Neutrophil (primary cell): Measurements from ENCODE around the gene NACC2.

Experiments
- H3K27ac ChIP-seq: fragments of 200-600 bp; sonication (generic); 2 replicates; pipeline ENCODE4 v1.5.1; 2016; ENCODE audit warnings: mild to moderate bottlenecking, moderate library complexity
- H3K27me3 ChIP-seq: fragments of 200-600 bp; sonication (generic); 2 replicates; pipeline ENCODE4 v1.6.0; 2016; ENCODE audit warnings: mild to moderate bottlenecking
- H3K36me3 ChIP-seq: fragments of 200-600 bp; sonication (generic); 2 replicates; pipeline ENCODE4 v1.5.1; 2017
- H3K4me1 ChIP-seq, 2 experiments: fragments of 200-600 bp in 1 of 2; sonication (generic) in 1 of 2; 1 replicate in 1 of 2; 2 replicates in 1 of 2; pipeline versions ENCODE4 v1.5.1 to v1.6.1; 2013 to 2016; ENCODE audit warnings: low read depth in 1 of 2, low read length in 1 of 2, mild to moderate bottlenecking in 1 of 2, moderate library complexity in 1 of 2; ENCODE audit not compliant: control insufficient read depth in 1 of 2, insufficient read depth in 1 of 2
- H3K4me3 ChIP-seq, 2 experiments: fragments of 200-600 bp in 1 of 2; sonication (generic) in 1 of 2; 1 replicate in 1 of 2; 2 replicates in 1 of 2; pipeline ENCODE4 v1.5.1; 2013 to 2016; ENCODE audit warnings: low read depth in 1 of 2, low read length in 1 of 2, mild to moderate bottlenecking in 1 of 2, moderate library complexity in 1 of 2
- H3K9me3 ChIP-seq: fragments of 200-600 bp; sonication (generic); 2 replicates; pipeline ENCODE4 v1.5.1; 2016
- TF ChIP-seq, protein P1 (sequence below): fragments of 200-600 bp; sonication (generic); IDR thresholded peaks from 2 replicates; pipeline ENCODE4 v1.5.1; 2016; ENCODE audit warnings: antibody characterized with exemption

The NACC2 gene

DNA sequence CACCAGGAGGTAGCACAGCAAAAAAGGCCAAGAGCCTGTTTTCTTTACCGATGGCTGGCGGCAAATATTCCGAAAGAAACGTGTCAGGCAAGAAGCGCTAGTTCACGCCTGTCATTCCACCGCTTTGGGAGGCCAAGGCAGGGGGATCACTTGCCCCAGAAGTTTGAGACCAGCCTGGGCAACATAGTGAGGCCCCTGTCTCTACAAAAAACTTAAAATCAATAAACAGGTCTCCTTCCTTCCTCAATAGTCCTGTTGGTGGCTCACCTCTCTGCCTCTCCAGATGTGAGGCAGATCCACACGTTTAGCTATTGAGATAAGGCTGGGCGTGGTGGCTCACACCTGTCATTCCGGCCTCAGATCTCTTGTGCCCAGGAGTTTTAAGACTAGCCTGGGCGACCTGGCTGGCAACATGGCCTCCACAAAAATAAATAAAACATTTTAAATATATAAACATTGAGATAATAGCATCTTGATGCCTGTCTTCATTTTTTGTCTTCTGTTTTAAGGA, 24.8 kb upstream of the NACC2 start:
- TF ChIP-seq, protein P1, sequence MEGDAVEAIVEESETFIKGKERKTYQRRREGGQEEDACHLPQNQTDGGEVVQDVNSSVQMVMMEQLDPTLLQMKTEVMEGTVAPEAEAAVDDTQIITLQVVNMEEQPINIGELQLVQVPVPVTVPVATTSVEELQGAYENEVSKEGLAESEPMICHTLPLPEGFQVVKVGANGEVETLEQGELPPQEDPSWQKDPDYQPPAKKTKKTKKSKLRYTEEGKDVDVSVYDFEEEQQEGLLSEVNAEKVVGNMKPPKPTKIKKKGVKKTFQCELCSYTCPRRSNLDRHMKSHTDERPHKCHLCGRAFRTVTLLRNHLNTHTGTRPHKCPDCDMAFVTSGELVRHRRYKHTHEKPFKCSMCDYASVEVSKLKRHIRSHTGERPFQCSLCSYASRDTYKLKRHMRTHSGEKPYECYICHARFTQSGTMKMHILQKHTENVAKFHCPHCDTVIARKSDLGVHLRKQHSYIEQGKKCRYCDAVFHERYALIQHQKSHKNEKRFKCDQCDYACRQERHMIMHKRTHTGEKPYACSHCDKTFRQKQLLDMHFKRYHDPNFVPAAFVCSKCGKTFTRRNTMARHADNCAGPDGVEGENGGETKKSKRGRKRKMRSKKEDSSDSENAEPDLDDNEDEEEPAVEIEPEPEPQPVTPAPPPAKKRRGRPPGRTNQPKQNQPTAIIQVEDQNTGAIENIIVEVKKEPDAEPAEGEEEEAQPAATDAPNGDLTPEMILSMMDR: no peak
- Histone ChIP-seq H3K27ac (peak overlapping the region; percentile 90), H3K4me3 (peak overlapping the region; percentile 75 to 78), H3K4me1 (peaks cover 17 to 29% of the 10 kb centered on the region in 2 experiments), H3K27me3 (peaks cover 27% of the 10 kb centered on the region), H3K36me3 (peaks cover 19% of the 10 kb centered on the region), H3K9me3 (no peaks in the 10 kb centered on the region)

DNA sequence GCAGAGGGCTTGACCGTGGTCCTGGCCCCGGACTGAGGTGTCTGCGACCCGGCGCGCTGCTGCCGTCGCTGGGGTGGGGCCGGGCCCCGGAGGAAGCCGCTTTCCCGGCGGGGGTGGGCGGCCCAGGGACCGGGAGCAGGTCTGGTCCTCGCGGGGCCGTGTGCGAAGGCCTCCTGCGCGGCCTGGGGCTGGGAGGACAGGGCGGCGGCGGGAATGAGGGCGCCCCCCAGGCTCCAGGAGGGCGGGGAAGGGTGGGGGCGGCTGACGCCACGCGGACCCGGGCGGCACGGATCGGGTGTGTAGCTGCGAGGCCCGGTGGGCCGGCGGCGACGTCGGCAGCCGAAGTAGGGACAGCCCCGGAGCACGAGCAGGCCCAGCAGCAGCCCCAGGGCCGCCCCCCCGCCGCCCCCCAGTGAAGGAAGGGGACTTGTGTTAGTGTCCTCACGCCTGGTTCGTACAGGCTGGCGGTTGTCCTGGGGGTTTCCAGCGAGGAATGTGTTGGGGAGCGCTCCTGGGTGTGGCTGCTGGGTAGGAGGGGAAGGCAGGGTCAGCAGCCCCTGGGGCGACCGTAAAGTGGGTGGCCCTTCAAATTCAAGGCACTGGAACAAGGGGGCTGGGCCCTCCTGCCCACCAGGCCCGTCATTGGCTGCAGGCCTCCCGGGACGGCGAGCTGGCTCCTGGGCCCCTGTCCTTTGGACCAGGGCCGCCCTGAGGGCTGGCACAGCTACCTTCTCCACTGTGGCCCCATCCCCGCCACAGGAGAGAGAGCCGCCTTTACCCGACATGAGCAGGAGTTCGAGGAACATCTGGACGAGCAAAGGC, 24.2 kb upstream of the NACC2 start:
- Histone ChIP-seq H3K27me3 (peaks cover 23% of the 10 kb centered on the region), H3K4me3 (peak overlapping the region; percentile 75 to 78), H3K9me3 (no peaks in the 10 kb centered on the region), H3K27ac (peak overlapping the region; percentile 90), H3K4me1 (peaks cover 17 to 29% of the 10 kb centered on the region in 2 experiments), H3K36me3 (peaks cover 26% of the 10 kb centered on the region)
- TF ChIP-seq, protein P1: no peak

DNA sequence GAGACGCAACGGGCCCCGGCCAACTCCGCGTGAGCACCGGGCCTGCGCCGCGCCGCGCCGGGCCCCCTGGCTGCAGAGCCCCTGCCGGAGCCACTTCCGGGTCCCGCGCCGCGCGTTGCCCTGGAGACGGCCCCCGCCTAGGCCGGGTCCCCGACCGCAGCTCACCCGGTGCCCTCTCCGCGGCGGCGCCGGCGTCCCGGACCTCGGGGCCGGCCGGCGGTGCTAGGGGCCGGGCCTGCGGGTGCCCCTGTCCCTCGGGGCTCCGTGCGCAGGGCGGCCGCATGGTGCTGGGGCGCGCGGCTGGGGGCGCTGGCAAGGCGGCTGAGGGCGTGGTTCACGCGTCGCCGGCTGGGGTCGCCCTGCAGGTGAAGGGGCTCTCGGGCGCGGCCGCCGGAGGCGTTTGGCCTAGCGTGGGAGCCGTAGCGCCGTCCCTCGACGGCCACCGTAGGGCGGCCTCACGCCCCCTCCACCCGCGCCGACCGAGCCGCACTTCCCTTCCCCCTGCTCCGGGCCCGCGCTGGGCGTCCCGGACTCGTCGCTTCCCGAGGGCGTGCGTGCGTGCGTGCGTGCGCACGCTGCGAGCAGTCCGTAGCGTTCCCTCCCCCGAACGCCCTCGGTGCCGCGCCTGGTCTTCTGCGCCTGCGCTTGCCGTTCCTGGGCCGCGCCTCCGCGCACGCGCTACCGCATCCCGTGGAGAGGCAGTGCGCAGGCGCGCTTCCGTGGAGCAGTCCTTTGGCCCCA, 23.4 kb upstream of the NACC2 start, which contains the start of gene TMEM250:
TMEM250 (minus strand) TSS at position 556 of the 741 bp plus-strand sequence. CDS start 1,975 bp downstream, outside the sequence.
- peaks cover 17 to 29% of the 10 kb centered on the region in 2 experiments for H3K4me1 ChIP-seq
- H3K4me3 ChIP-seq: peak within 1 kb of the TSS; percentile 75 to 78
- no peaks in the 10 kb centered on the region for H3K9me3 ChIP-seq
- TF ChIP-seq, protein P1: peak; percentile 59
- peak within 1 kb of the TSS; percentile 90 for H3K27ac ChIP-seq
- H3K36me3 ChIP-seq: peaks cover 26% of the 10 kb centered on the region
- peaks cover 15% of the 10 kb centered on the region for H3K27me3 ChIP-seq

DNA sequence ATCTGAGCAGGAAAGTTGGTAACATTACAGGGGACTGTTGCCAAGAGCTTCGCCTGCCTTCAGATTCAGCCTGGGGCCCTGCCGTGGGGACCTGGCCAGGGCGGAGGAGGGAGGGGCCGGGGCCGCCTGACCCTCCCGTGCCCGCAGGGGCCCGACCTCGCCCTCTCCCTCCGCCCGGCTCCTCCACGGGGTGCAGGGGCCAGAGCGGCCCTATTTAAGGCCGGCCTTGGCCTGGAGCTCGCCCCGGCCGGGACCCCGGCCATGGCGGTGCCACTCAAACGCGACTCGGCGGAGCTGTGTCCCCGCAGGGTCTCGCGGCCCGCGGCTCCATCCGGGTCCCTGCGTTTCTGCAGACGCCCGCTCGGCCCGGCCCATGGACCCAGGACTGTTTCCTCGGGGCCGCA, 22.8 kb upstream of the NACC2 start:
- H3K27ac ChIP-seq: peak overlapping the region; percentile 90
- peaks cover 17 to 27% of the 10 kb centered on the region in 2 experiments for H3K4me1 ChIP-seq
- TF ChIP-seq, protein P1: no peak
- peak overlapping the region; percentile 75 to 78 for H3K4me3 ChIP-seq
- peaks cover 10% of the 10 kb centered on the region for H3K27me3 ChIP-seq
- H3K9me3 ChIP-seq: no peaks in the 10 kb centered on the region
- H3K36me3 ChIP-seq: peaks cover 26% of the 10 kb centered on the region

DNA sequence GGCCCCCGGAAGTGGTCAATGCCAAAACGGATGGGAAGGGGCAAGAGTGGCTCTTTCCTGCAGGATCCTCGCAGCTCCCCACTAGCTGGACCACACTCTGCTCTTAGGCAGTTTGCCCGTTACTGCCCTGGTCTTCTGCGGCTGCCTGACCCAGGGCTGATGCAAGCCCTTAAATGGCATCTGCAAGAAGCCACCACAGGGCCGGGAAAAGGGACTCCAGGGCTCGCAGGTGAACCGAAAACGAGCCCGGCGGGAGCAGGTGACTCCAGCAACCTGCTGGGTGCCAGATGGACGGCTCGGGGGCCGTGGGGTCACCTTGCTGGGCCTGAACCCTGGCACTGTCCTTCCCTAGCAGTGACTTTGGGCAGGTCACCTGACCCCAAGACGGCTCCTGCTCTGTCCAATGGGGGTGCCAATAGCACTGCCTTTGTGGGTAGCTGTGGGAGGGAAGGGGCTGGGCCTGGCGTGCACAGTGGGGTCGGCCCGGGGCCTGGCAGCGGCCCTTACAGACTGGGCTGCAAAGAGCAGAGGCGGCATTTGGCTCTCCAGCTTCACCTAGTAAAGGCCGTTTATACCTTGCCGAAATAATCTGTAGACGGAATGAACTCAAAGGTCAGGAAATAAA, 22.3 kb upstream of the NACC2 start:
- no peaks in the 10 kb centered on the region for H3K9me3 ChIP-seq
- H3K36me3 ChIP-seq: peaks cover 26% of the 10 kb centered on the region
- peaks cover 17 to 22% of the 10 kb centered on the region in 2 experiments for H3K4me1 ChIP-seq
- H3K27me3 ChIP-seq: peaks cover 6% of the 10 kb centered on the region
- H3K27ac ChIP-seq: peak overlapping the region; percentile 90
- TF ChIP-seq, protein P1: no peak
- peak overlapping the region; percentile 75 to 78 for H3K4me3 ChIP-seq
